NCI-H2081 (cell line): ENCODE data around the gene MALRD1.
A peak's percentile ranks its signal among the peaks of the same experiment; 100 is the strongest.

Source experiments
- DNase-seq, 2 experiments: peaks; one replicate each; lab custom pipeline; 2025; lab: John Stamatoyannopoulos, UW

The MALRD1 gene

DNA sequence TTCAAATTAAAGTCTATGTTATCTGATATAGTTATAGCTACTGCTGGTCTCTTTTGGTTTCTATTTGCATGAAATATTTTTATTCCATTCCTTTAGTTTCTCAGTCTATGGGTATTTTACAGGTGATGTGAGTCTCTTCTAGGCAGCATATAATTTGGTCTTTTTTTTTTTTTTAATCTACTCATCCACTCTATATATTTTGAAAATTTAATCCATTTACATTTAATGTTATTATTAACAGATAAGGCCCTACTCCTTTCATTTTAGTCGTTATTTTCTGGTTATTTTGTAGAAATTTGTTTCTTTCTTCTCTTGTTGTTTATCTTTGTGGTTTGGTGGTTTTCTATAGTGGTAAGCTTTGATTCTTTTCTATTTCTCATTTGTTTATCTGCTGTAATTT is 58.8 kb downstream of the MALRD1 start:
- no peak for DNase-seq

- peak in 1 of 2 experiments; percentile 2 for DNase-seq
These were observed 63.1 kb downstream of the MALRD1 start for GRCh38 chr10:19111501-19112267.

DNA sequence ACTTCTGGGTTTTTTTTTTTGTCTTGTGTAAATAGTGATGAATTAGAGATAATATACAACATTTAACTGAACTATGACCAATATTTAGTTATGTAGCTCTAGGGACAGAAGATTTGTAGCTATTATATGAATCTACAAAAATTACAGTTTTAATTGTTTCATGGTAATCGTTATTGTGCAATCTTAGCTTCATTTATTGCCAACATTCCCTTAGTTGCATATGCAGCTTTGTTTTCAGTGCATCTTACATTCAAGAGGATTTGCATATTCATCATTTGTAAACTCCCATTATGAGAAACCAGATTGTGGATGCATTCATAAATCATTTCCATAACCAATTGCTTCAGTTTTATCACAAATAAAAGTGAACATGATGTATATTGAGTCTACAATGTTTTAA is 68.8 kb downstream of the MALRD1 start:
- no peak for DNase-seq

GRCh38 chr10:19119191-19119590 is 70.6 kb downstream of the MALRD1 start:
- no peak for DNase-seq

- DNase-seq = no peak
These were observed 71.8 kb downstream of the MALRD1 start for GRCh38 chr10:19120381-19120908.

DNA sequence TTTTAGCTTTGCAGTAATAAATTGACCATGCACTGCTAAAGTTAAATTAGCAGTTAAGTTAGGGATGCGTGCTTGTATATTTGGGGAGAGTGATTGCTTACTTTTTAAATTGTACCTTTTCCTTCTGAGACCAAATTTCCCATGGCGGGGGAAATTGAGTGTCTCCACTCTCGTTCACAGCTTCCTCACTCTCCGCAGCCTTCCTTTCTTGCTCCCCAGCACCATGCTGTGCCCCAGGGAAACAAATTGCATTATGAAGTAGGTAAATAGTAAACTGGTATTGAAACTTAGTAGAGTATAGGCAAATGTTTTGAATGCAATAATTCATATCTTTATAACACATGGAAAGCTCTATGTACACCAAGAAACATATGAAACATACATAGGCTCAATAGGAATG is 85.4 kb downstream of the MALRD1 start:
- DNase-seq = no peak

DNA sequence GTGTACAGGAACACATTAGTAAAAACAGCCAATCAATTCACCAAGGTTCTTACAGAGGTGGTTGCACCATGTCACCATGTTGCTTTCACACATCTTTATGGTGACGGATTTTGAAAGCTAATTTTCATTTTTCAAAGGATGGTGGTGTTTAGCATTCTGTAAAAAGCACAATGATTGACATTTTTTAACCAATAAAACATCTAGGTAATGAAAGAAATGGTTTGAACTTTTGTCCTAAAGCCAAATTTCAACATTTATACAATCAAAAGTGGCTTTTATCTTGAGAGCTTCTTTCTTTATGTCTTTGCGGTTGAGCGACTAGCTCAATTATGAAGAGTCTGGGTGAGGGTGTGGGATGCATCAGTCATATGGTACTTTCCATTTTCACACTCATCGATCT is 94.4 kb downstream of the MALRD1 start:
- DNase-seq = no peak

DNA sequence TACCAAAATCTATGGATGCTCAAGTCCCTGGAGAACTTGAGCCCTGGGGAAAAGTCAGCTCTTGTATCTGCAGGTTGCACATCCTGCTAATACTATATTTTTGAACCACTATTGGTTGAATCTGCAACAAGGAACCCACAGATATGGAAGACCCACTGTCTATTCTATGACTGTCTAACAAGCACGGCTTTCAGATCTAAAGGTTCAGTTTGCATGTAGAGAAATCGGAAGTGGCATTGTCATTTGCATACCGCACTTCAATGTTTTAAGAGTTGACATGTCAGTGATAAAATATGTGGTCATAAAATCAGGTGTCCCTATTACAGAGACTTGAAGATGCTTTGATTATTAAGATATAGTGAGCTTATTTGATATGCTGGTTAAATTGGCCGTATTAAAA is 95.6 kb downstream of the MALRD1 start:
- no peak for DNase-seq

- DNase-seq = no peak
These were observed 105.8 kb downstream of the MALRD1 start for GRCh38 chr10:19154375-19154774.

DNA sequence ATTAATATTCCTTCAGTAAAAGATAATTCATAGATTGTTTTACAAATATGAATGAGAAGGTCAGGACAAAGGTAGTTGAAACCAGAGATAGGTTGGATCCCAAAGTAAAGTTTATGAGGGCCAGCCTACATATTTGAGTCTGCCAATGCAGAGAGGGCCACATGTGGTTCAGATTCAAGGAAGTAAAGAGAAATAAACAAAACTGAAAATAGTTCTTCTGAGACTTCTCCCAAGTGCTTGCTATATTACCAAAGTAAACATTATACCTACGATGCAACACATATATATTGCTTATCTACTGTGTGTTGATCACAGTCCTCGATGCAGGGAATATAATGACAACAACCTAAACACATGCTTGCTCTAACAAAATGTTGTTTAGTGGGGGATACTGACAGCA is 109.8 kb downstream of the MALRD1 start:
- no peak for DNase-seq

GRCh38 chr10:19158870-19159269 is 110.3 kb downstream of the MALRD1 start:
- DNase-seq = no peak

- DNase-seq = no peak
These were observed 115.9 kb downstream of the MALRD1 start for GRCh38 chr10:19164461-19164860.

DNA sequence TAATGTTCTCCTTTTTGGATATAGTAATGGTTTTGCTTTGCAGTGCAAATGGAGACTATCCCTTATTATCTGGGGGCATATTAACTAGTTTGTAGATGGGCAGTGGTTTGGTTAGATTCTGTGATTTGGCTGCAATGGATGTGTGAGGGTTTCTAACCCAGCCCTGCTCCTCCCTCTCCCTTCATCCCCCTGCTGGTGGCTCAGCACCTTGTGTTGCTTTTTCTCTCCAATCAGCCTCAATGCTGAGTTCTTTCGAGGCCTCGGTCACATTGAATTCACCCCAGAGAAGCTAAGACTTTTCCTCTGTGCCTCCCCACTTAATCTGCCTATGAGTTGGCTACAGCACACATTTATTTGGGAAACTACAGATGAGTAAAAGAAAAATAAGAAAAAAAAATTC is 120.0 kb downstream of the MALRD1 start:
- DNase-seq = no peak

GRCh38 chr10:19169041-19169440 is 120.4 kb downstream of the MALRD1 start:
- DNase-seq = no peak

DNA sequence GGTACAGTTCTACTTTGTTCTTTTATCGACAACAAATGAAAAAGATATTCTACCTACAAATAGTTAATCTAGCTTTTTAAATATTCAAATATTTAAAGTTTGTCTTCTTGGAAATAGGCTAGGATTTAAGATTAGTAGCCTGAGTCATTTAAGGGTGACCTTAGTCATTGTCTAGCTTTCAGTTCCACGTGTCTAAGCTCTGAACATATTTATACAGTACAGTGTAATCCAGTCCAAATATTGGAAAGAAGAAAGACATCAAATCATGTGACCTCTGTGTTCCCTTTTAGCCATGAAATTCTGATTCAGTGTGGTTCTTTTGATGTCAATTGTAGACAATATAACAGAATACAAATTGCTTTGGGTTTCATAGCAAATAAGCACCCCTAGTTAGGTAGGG is 121.1 kb downstream of the MALRD1 start:
- DNase-seq = no peak

DNA sequence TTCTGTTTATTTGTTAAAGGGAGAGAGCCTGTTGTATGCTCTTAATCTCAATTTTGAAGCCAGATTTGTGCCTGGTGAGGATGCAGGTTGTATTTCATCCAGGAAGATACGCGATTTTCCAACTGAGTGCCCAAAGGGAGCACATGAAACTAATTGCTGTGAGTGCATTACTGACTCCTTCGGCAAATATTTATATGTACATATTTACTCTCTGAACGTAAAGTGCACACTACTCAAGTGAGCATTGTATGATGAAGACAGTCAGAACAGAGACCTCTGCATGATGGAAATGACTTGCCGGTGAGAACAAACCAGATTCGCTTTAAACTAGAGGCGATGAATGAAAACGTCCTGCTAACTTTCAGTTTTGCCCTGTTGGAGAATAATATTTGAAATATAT is 130.1 kb downstream of the MALRD1 start:
- peak in 1 of 2 experiments; percentile 54 for DNase-seq

- no peak for DNase-seq
These were observed 136.3 kb downstream of the MALRD1 start for GRCh38 chr10:19184891-19185290.

DNA sequence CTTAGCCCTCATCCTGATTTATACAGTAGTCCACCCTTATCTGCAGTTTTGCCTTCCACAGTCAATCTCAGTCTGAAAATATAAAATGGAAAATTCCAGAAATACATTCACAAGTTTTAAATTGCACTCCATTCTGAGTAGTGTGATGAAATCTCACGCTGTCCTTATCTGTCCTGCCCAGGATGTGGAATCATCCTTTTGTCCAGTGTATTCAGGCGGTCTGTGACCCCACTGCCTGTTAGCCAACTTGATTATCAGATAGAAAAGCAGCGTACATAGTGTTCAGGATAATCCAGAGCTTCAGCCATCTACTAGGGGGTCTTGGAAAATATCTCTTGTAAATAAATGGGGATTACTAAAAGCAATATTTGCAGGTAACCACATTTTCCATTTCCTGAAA is 146.3 kb downstream of the MALRD1 start:
- DNase-seq = no peak

GRCh38 chr10:19195698-19196097 is 147.1 kb downstream of the MALRD1 start:
- DNase-seq = no peak

GRCh38 chr10:19200211-19200610 is 151.6 kb downstream of the MALRD1 start:
- no peak for DNase-seq

- no peak for DNase-seq
These were observed 155.8 kb downstream of the MALRD1 start for GRCh38 chr10:19204246-19204917.

DNA sequence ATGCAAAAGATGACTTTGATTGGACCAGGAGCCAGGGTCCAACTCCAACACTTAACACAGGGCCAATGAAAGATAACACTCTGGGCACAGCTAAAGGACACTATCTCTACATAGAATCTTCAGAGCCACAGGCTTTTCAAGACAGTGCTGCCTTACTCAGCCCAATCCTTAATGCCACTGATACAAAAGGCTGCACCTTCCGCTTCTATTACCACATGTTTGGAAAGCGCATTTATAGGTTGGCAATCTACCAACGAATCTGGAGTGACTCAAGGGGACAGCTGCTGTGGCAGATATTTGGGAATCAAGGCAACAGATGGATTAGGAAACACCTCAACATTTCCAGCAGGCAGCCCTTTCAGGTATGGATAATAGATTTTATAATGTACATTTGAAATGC is 160.7 kb downstream of the MALRD1 start:
- DNase-seq = no peak

GRCh38 chr10:19212590-19212989 is 164.0 kb downstream of the MALRD1 start:
- no peak for DNase-seq

GRCh38 chr10:19221216-19221615 is 172.6 kb downstream of the MALRD1 start:
- no peak for DNase-seq
